NCI-H460 (cell line): ENCODE measurements around the gene DDX39A. TPM values are rescaled to one million over a fixed set of nuclear protein-coding genes. Genes with fewer than 3 reads are reported as not detected.
"Not testable (repeated sequence)": the region's sequence is repeated elsewhere in the genome, so short reads cannot be mapped to it uniquely, and the experiment has no call there.

ENCODE experiments used
- DNase-seq: peaks from one replicate; pipeline ENCODE4 v3.0.0-alpha.2; 2016; ENCODE audit warnings: low read depth; ENCODE audit errors: extremely low read depth
- total RNA-seq: library from RNA; depleted of rRNA; stranded (reverse); fragments of >200 nt; shearing (Covaris generic); gene quantifications from 2 replicates; pipeline ENCODE4 v1.2.3, GENCODE V29; 2014; rRNA removed

Gene DDX39A
- total RNA-seq, 1 experiment from 2014 or later, result 89.1 TPM

GRCh38 chr19:14369399-14370168 lies 49.6 kb downstream of the DDX39A start:
- DNase-seq, result no peak

DNA sequence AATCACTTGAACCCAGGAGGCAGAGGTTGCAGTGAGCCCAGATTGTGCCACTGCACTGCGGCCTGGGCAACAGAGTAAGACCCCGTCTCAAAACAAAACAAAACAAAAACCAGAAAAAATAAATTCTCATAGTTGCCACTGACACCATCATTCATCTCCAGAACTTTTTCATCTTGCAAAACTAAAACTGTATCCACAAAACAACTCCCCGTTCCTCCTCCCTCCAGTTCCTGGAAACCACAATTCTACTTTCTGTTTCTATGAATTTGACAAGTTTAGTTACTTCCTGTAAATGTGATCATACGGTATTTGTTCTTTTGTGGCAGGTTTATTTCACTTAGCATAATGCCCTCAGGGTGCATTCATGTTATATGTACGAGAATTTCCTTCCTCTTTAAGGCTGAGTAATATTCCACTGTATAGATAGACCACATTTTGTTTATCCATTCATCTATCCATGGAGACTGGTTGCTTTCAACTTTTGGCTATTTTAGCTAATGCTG lies 51.1 kb downstream of the DDX39A start:
- DNase-seq, result no peak

- DNase-seq, result no peak
Measured at GRCh38 chr19:14367016-14367415, 52.1 kb downstream of the DDX39A start.

- DNase-seq, result peak; percentile 29
Measured at GRCh38 chr19:14366529-14366928, 52.6 kb downstream of the DDX39A start.

- DNase-seq, result not testable (repeated sequence)
Measured at GRCh38 chr19:14364098-14364443, 55.1 kb downstream of the DDX39A start.

GRCh38 chr19:14363183-14364097 lies 55.7 kb downstream of the DDX39A start:
- no peak for DNase-seq

DNA sequence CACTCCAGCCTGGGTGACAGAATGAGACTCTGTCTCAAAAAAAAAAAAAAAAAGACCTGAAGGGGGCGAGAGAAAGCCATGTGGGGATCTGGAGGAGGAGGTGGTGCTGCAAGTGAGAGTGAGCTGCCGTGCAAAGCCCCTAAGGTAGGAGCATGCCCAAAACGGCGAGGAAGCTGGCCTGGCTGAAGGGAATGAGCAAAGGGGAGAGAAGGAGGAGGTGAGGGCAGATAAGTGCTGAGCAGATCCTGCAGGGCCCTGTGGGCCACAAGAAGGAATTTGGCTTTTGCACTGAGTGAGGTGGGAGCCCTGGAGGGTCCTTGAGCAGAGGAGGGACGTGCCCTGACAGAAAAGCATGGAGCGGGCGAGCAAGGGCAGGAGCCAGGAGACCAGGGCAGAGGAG lies 57.3 kb downstream of the DDX39A start:
- DNase-seq, result no peak

Other genes with a start within 250 kb of the DDX39A start
- 5.8 and 6.2 TPM in 2 replicates for gene ADGRL1, start 213.2 kb downstream of the DDX39A start, total RNA-seq
- gene ADGRE5, start 37.9 kb downstream of the DDX39A start, total RNA-seq, result 38.0 and 40.4 TPM in 2 replicates
- 72.8 and 77.4 TPM in 2 replicates for gene PKN1, start 14.0 kb upstream of the DDX39A start, total RNA-seq
- 0.52 and 0.92 TPM in 2 replicates for gene PTGER1, start 56.0 kb upstream of the DDX39A start, total RNA-seq
- 55.0 and 58.7 TPM in 2 replicates for gene GIPC1, start 76.8 kb upstream of the DDX39A start, total RNA-seq
- gene DNAJB1, start 99.1 kb upstream of the DDX39A start, total RNA-seq, result 51.5 and 57.1 TPM in 2 replicates
- 53.8 and 59.1 TPM in 2 replicates for gene TECR, start 110.3 kb upstream of the DDX39A start, total RNA-seq
- 116 and 139 TPM in 2 replicates for gene NDUFB7, start 152.7 kb upstream of the DDX39A start, total RNA-seq
- not detected in 2 replicates for gene CLEC17A, start 163.7 kb upstream of the DDX39A start, total RNA-seq